GM12878 (cell line): Measurements from ENCODE around the gene NEXN. TPM values are rescaled to one million over a fixed set of nuclear protein-coding genes. Genes with fewer than 3 reads are reported as not detected.

Source experiments
- CBX3 ChIP-seq: fragments of 200-600 bp; sonication (generic); IDR thresholded peaks from 2 replicates; pipeline ENCODE4 v1.6.1; 2016; ENCODE audit warnings: low read depth, borderline replicate concordance
- CHD1 ChIP-seq: IDR thresholded peaks from 2 replicates; pipeline ENCODE4 v1.6.1; 2012; ENCODE audit warnings: low read depth, low read length, improper control_type of control experiment
- GABPA ChIP-seq: IDR thresholded peaks from 2 replicates; pipeline ENCODE4 v1.6.1; 2014; ENCODE audit warnings: antibody characterized with exemption, low read depth, mild to moderate bottlenecking, inconsistent platforms
- POLR2A ChIP-seq: IDR thresholded peaks from 2 replicates; pipeline ENCODE4 v1.6.1; 2011; ENCODE audit warnings: low read depth, mild to moderate bottlenecking, low read length
- RAD51 ChIP-seq: fragments of 450-650 bp; IDR thresholded peaks from 2 replicates; pipeline ENCODE4 v1.6.1; 2016; ENCODE audit warnings: moderate library complexity, mild to moderate bottlenecking, inconsistent platforms
- SP1 ChIP-seq: IDR thresholded peaks from one replicate; pipeline ENCODE4 v1.6.1; 2011; ENCODE audit warnings: low read depth, low read length
- polyA plus RNA-seq, 11 experiments: library from polyadenylated mRNA; depleted of rRNA in 4 of 11; unstranded in 6 of 11; stranded (reverse) in 5 of 11; fragments of >200 nt; fragmentation: Nextera tagmentation in 4 of 11; fragmentation: Illumina TruSeq in 1 of 11; extraction: Ambion mirVana in 4 of 11; extraction: Trizol in 1 of 11; gene quantifications; 1 replicate in 1 of 11; 2 replicates in 10 of 11; pipeline versions ENCODE4 v1.2.1 to v1.2.3, GENCODE V29; 2011 to 2016; ENCODE audit warnings: inconsistent platforms in 2 of 11, missing spikeins in 2 of 11, low read depth in 1 of 11
- total RNA-seq, 4 experiments: library from RNA; depleted of rRNA in 3 of 4; stranded (reverse); fragments of >200 nt in 3 of 4; fragmentation: Illumina TruSeq in 1 of 4; extraction: Trizol in 1 of 4; gene quantifications; 2 replicates each; pipeline versions ENCODE4 v1.2.1 to v1.2.3, GENCODE V29; 2013 to 2021
- TF ChIP-seq, protein P1 (sequence below): fragments of 450-650 bp; IDR thresholded peaks from 2 replicates; pipeline ENCODE4 v1.6.1; 2017; ENCODE audit warnings: borderline replicate concordance
- TF ChIP-seq, protein P2 (sequence below): fragments of 450-650 bp; IDR thresholded peaks from 2 replicates; pipeline ENCODE4 v1.6.1; 2017; ENCODE audit warnings: mild to moderate bottlenecking, low read depth, inconsistent platforms; ENCODE audit not compliant: poor library complexity, severe bottlenecking
- TF ChIP-seq, protein P3 (sequence below): fragments of 450-650 bp; IDR thresholded peaks from 2 replicates; pipeline ENCODE4 v1.6.1; 2017; ENCODE audit warnings: antibody characterized with exemption, mild to moderate bottlenecking, moderate library complexity
- TF ChIP-seq, protein P4 (sequence below): IDR thresholded peaks from 2 replicates; pipeline ENCODE4 v1.6.1; 2011; ENCODE audit warnings: low read depth, low read length, improper control_type of control experiment, borderline replicate concordance

NEXN gene
- total and polyA plus RNA-seq, 10 of the 15 experiments (the other 5 are each of a cell fraction or from before 2014, with no cell fraction given), result 2.5 to 46.6 (median 15.4) TPM

DNA sequence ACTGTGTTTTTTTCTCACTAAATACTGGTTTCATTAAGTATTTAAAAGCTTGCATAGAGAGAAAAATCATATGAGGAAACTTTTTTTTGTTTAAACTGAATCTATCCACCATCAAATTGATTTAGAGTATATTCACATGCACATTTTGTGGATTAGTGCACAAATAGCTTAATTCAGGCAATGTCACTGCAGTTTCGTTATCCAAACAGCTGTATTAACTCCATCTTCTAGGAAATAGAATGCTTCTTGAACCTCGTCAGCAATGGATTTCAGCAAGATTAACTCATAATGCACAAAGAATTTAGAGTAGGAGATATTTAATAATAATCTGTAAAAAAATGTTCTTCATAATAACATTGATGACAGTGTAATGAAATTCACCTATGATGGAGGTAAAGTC is 37.5 kb downstream of the NEXN start (continued):
- TF ChIP-seq, protein P1, sequence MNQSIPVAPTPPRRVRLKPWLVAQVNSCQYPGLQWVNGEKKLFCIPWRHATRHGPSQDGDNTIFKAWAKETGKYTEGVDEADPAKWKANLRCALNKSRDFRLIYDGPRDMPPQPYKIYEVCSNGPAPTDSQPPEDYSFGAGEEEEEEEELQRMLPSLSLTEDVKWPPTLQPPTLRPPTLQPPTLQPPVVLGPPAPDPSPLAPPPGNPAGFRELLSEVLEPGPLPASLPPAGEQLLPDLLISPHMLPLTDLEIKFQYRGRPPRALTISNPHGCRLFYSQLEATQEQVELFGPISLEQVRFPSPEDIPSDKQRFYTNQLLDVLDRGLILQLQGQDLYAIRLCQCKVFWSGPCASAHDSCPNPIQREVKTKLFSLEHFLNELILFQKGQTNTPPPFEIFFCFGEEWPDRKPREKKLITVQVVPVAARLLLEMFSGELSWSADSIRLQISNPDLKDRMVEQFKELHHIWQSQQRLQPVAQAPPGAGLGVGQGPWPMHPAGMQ, result no peak
- TF ChIP-seq, protein P2, sequence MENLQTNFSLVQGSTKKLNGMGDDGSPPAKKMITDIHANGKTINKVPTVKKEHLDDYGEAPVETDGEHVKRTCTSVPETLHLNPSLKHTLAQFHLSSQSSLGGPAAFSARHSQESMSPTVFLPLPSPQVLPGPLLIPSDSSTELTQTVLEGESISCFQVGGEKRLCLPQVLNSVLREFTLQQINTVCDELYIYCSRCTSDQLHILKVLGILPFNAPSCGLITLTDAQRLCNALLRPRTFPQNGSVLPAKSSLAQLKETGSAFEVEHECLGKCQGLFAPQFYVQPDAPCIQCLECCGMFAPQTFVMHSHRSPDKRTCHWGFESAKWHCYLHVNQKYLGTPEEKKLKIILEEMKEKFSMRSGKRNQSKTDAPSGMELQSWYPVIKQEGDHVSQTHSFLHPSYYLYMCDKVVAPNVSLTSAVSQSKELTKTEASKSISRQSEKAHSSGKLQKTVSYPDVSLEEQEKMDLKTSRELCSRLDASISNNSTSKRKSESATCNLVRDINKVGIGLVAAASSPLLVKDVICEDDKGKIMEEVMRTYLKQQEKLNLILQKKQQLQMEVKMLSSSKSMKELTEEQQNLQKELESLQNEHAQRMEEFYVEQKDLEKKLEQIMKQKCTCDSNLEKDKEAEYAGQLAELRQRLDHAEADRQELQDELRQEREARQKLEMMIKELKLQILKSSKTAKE, result no peak
- no peak for TF ChIP-seq CBX3
- TF ChIP-seq SP1, result no peak
- TF ChIP-seq GABPA, result no peak
- no peak for TF ChIP-seq CHD1
- no peak for TF ChIP-seq RAD51
- TF ChIP-seq, protein P3, sequence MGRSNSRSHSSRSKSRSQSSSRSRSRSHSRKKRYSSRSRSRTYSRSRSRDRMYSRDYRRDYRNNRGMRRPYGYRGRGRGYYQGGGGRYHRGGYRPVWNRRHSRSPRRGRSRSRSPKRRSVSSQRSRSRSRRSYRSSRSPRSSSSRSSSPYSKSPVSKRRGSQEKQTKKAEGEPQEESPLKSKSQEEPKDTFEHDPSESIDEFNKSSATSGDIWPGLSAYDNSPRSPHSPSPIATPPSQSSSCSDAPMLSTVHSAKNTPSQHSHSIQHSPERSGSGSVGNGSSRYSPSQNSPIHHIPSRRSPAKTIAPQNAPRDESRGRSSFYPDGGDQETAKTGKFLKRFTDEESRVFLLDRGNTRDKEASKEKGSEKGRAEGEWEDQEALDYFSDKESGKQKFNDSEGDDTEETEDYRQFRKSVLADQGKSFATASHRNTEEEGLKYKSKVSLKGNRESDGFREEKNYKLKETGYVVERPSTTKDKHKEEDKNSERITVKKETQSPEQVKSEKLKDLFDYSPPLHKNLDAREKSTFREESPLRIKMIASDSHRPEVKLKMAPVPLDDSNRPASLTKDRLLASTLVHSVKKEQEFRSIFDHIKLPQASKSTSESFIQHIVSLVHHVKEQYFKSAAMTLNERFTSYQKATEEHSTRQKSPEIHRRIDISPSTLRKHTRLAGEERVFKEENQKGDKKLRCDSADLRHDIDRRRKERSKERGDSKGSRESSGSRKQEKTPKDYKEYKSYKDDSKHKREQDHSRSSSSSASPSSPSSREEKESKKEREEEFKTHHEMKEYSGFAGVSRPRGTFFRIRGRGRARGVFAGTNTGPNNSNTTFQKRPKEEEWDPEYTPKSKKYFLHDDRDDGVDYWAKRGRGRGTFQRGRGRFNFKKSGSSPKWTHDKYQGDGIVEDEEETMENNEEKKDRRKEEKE, result no peak
- no peak for TF ChIP-seq POLR2A
- TF ChIP-seq, protein P4, sequence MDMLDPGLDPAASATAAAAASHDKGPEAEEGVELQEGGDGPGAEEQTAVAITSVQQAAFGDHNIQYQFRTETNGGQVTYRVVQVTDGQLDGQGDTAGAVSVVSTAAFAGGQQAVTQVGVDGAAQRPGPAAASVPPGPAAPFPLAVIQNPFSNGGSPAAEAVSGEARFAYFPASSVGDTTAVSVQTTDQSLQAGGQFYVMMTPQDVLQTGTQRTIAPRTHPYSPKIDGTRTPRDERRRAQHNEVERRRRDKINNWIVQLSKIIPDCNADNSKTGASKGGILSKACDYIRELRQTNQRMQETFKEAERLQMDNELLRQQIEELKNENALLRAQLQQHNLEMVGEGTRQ, result no peak
